SK-N-SH (cell line): ENCODE measurements around the gene VANGL1. TPM values are rescaled to one million over a fixed set of nuclear protein-coding genes. Genes with fewer than 3 reads are reported as not detected.

Source experiments
- CTCF ChIA-PET: fragments of 300-600, 350-600 bp; formaldehyde crosslinking; extraction: SDS; loops from one replicate; lab custom pipeline; 2021; lab: Yijun Ruan, JAX
- POLR2A ChIA-PET: fragments of 350-600 bp; sonication (Branson Sonifier 250); formaldehyde crosslinking; extraction: SDS; loops from one replicate; lab custom pipeline; 2020; ENCODE audit warnings: antibody characterized with exemption, inconsistent platforms; lab: Yijun Ruan, JAX
- DNase-seq: peaks from one replicate; pipeline ENCODE4 v3.0.0; 2012
- H2AFZ ChIP-seq: fragments of 200-600 bp; sonication (generic); 2 replicates; pipeline ENCODE4 v1.8.1; 2016; ENCODE audit warnings: antibody characterized with exemption, mild to moderate bottlenecking, low read depth
- H3F3A ChIP-seq: fragments of 200-600 bp; sonication (generic); replicated peaks from 2 replicates; pipeline ENCODE3; 2016; ENCODE audit warnings: antibody characterized with exemption, mild to moderate bottlenecking; ENCODE audit not compliant: insufficient read depth
- H3K27ac ChIP-seq, 2 experiments: fragments of 200-500 bp in 1 of 2; fragments of 200-600 bp in 1 of 2; sonication (Bioruptor generic) in 1 of 2; sonication (generic), shearing (Covaris generic) in 1 of 2; 2 replicates each; pipeline versions ENCODE4 v1.5.1 to v1.6.1; 2014 to 2016; ENCODE audit warnings: low read depth in 2 of 2, inconsistent platforms in 1 of 2, low read length in 1 of 2, mild to moderate bottlenecking in 1 of 2, mixed read lengths in 1 of 2
- H3K27me3 ChIP-seq: fragments of 200-600 bp; sonication (generic), shearing (Covaris generic); 2 replicates; pipeline ENCODE4 v1.6.1; 2016; ENCODE audit warnings: mixed run types; ENCODE audit not compliant: insufficient read depth
- H3K36me3 ChIP-seq, 2 experiments: fragments of 200-500 bp in 1 of 2; fragments of 200-600 bp in 1 of 2; sonication (Bioruptor generic) in 1 of 2; sonication (generic) in 1 of 2; replicated peaks in 1 of 2; 2 replicates each; pipeline versions ENCODE3 to v1.5.1; 2014 to 2016; ENCODE audit warnings: low read length in 1 of 2, mild to moderate bottlenecking in 1 of 2; ENCODE audit not compliant: insufficient read depth in 2 of 2, control insufficient read depth in 1 of 2
- H3K4me1 ChIP-seq, 2 experiments: fragments of 200-500 bp in 1 of 2; fragments of 200-600 bp in 1 of 2; sonication (Bioruptor generic) in 1 of 2; sonication (generic), shearing (Covaris generic) in 1 of 2; 2 replicates each; pipeline versions ENCODE4 v1.5.1 to v1.6.1; 2014 to 2016; ENCODE audit warnings: low read depth in 1 of 2, low read length in 1 of 2, mixed run types in 1 of 2; ENCODE audit not compliant: insufficient read depth in 2 of 2, control insufficient read depth in 1 of 2
- H3K4me2 ChIP-seq: fragments of 200-600 bp; sonication (generic), shearing (Covaris generic); 2 replicates; pipeline ENCODE4 v1.6.1; 2017; ENCODE audit warnings: mixed run types
- H3K4me3 ChIP-seq, 2 experiments: fragments of 200-500 bp in 1 of 2; fragments of 200-600 bp in 1 of 2; sonication (Bioruptor generic) in 1 of 2; sonication (generic), shearing (Covaris generic) in 1 of 2; 2 replicates each; pipeline versions ENCODE4 v1.5.1 to v1.8.1; 2014 to 2016; ENCODE audit warnings: low read depth in 2 of 2, inconsistent platforms in 1 of 2, low read length in 1 of 2, mild to moderate bottlenecking in 1 of 2, mixed read lengths in 1 of 2, moderate library complexity in 1 of 2
- H3K79me2 ChIP-seq: fragments of 200-600 bp; sonication (generic); 2 replicates; pipeline ENCODE4 v1.8.1; 2017; ENCODE audit warnings: mild to moderate bottlenecking; ENCODE audit not compliant: insufficient read depth
- H3K9ac ChIP-seq: fragments of 200-600 bp; sonication (generic); 2 replicates; pipeline ENCODE4 v1.6.1; 2017; ENCODE audit warnings: mixed run types
- H3K9me2 ChIP-seq: fragments of 200-600 bp; sonication (generic); 2 replicates; pipeline ENCODE4 v1.6.1; 2017; ENCODE audit warnings: mixed run types
- H3K9me3 ChIP-seq: fragments of 200-600 bp; sonication (generic); 2 replicates; pipeline ENCODE4 v1.6.1; 2017; ENCODE audit warnings: mixed run types, mild to moderate bottlenecking, moderate library complexity
- H4K20me1 ChIP-seq: fragments of 200-600 bp; sonication (generic); 2 replicates; pipeline ENCODE4 v1.6.1; 2017; ENCODE audit warnings: mild to moderate bottlenecking, mixed run types; ENCODE audit not compliant: insufficient read depth
- FOSL2 ChIP-seq: IDR thresholded peaks from 2 replicates; pipeline ENCODE4 v1.4.0; 2012; ENCODE audit warnings: low read depth, mild to moderate bottlenecking, moderate library complexity, borderline replicate concordance
- FOXM1 ChIP-seq: IDR thresholded peaks from 2 replicates; pipeline ENCODE4 v1.4.0; 2012; ENCODE audit warnings: low read depth, mild to moderate bottlenecking
- MEF2A ChIP-seq: IDR thresholded peaks from 2 replicates; pipeline ENCODE4 v1.4.0; 2012; ENCODE audit warnings: low read depth, borderline replicate concordance
- NFIC ChIP-seq: IDR thresholded peaks from 2 replicates; pipeline ENCODE4 v1.4.0; 2012; ENCODE audit warnings: borderline replicate concordance
- POLR2AphosphoS5 ChIP-seq: IDR thresholded peaks from 2 replicates; pipeline ENCODE4 v1.6.1; 2012; ENCODE audit warnings: low read depth, low read length
- RAD21 ChIP-seq: IDR thresholded peaks from 2 replicates; pipeline ENCODE4 v1.6.1; 2012; ENCODE audit warnings: mild to moderate bottlenecking, low read length
- RCOR1 ChIP-seq: fragments of 150-350 bp; IDR thresholded peaks from 2 replicates; pipeline ENCODE4 v1.6.1; 2017; ENCODE audit warnings: antibody characterized with exemption, low read length
- RXRA ChIP-seq: IDR thresholded peaks from 2 replicates; pipeline ENCODE4 v1.4.0; 2012; ENCODE audit warnings: low read depth, mild to moderate bottlenecking, borderline replicate concordance
- SMC3 ChIP-seq: IDR thresholded peaks from 2 replicates; pipeline ENCODE4 v1.6.1; 2012; ENCODE audit warnings: low read depth, low read length, improper control_type of control experiment
- TAF1 ChIP-seq: IDR thresholded peaks from 2 replicates; pipeline ENCODE4 v1.6.1; 2012; ENCODE audit warnings: low read depth, mild to moderate bottlenecking, low read length, moderate library complexity, borderline replicate concordance
- TCF12 ChIP-seq: IDR thresholded peaks from 2 replicates; pipeline ENCODE4 v1.4.0; 2012
- TEAD4 ChIP-seq: IDR thresholded peaks from 2 replicates; pipeline ENCODE4 v1.4.0; 2012; ENCODE audit warnings: mild to moderate bottlenecking, borderline replicate concordance; ENCODE audit not compliant: insufficient read depth
- YY1 ChIP-seq: IDR thresholded peaks from 2 replicates; pipeline ENCODE4 v1.4.0; 2012; ENCODE audit warnings: low read depth, mild to moderate bottlenecking
- WGBS: methylation state at CpG from one replicate; pipeline ENCODE4 v1.1.6; 2017; ENCODE audit warnings: low lambda C conversion rate; 5-methylcytosine and 5-hydroxymethylcytosine counted together
- polyA plus RNA-seq, 3 experiments: library from polyadenylated mRNA; depleted of rRNA; stranded (reverse); fragments of >200 nt; gene quantifications; 2 replicates each; pipeline ENCODE4 v1.2.3, GENCODE V29; 2012
- TF ChIP-seq, protein P1 (sequence below): fragments of 150-350 bp; IDR thresholded peaks from 2 replicates; pipeline ENCODE4 v1.6.1; 2016; ENCODE audit warnings: mild to moderate bottlenecking, low read depth, low read length
- TF ChIP-seq, protein P2 (sequence below): fragments of 200-600 bp; sonication (generic); IDR thresholded peaks from 2 replicates; pipeline ENCODE4 v1.6.1; 2017; ENCODE audit warnings: antibody characterized with exemption, mild to moderate bottlenecking, moderate library complexity
- TF ChIP-seq, protein P3 (sequence below): IDR thresholded peaks from 2 replicates; pipeline ENCODE4 v1.4.0; 2012; ENCODE audit warnings: low read depth
- TF ChIP-seq, protein P4 (sequence below): IDR thresholded peaks from 2 replicates; pipeline ENCODE4 v1.4.0; 2012; ENCODE audit warnings: low read depth, borderline replicate concordance
- TF ChIP-seq, protein P5 (sequence below): IDR thresholded peaks from 2 replicates; pipeline ENCODE4 v1.4.0; 2012; ENCODE audit warnings: low read depth, borderline replicate concordance

Gene VANGL1
- polyA plus RNA-seq, 1 of the 3 experiments (the other 2 are of a cell fraction) = 5.4 TPM

DNA sequence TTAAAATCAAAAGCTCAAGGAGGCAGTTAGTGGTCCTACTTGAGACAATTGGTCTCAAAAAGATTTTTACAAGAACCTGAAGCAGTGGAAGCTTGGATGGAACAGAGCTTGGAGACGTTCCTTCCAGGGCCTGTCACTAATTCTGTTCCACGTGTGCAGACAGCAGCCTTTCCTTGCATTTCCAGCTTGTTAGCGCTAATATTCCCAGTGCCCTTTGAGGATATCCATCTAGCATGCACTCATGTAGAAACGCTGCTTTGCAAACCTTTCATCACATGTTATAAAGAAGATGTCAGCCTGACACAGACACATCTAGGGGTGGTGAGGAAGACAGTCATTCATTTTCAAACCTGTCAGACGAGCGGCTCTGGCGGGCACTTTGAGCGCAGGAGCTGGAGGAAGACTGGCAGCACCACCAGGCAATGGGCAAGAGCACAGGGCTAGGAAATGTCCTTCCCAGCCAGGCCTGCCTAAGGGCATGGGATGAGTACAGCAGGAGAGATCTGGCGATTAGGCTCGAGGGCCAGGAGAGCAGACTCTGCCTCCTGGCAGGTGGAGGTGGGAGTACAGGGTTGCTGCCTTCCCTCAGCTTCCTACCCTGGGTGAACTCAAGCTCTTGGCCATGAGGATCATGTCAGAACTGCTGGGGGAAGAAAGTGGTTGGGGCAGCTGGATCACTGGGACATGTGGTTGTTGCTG lies 71.3 kb downstream of the VANGL1 start:
- Histone ChIP-seq H3K9ac (no peak overlapping the region), H3K27me3 (peaks cover 1% of the 10 kb centered on the region; the same call in 1 of the 2 replicates), H3K9me3 (no peaks in the 10 kb centered on the region), H3K27ac (no peak overlapping the region), H3K4me1 (peaks cover 0 to 10% of the 10 kb centered on the region in 2 experiments; a peak in 2 of 4 replicates), H3K4me3 (no peak overlapping the region), H3K9me2 (no peaks in the 10 kb centered on the region), H3K36me3 (no peaks in the 10 kb centered on the region), H2AFZ (no peak overlapping the region), H3K79me2 (no peaks in the 10 kb centered on the region), H3F3A (no peaks in the 10 kb centered on the region), H3K4me2 (no peak overlapping the region), H4K20me1 (no peaks in the 10 kb centered on the region)
- TF ChIP-seq, protein P1, sequence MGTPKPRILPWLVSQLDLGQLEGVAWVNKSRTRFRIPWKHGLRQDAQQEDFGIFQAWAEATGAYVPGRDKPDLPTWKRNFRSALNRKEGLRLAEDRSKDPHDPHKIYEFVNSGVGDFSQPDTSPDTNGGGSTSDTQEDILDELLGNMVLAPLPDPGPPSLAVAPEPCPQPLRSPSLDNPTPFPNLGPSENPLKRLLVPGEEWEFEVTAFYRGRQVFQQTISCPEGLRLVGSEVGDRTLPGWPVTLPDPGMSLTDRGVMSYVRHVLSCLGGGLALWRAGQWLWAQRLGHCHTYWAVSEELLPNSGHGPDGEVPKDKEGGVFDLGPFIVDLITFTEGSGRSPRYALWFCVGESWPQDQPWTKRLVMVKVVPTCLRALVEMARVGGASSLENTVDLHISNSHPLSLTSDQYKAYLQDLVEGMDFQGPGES = no peak
- TF ChIP-seq SMC3 = no peak
- TF ChIP-seq TEAD4 = no peak
- no peak for TF ChIP-seq RAD21
- TF ChIP-seq YY1 = no peak
- TF ChIP-seq TCF12 = no peak
- no peak for TF ChIP-seq POLR2AphosphoS5
- TF ChIP-seq, protein P2, sequence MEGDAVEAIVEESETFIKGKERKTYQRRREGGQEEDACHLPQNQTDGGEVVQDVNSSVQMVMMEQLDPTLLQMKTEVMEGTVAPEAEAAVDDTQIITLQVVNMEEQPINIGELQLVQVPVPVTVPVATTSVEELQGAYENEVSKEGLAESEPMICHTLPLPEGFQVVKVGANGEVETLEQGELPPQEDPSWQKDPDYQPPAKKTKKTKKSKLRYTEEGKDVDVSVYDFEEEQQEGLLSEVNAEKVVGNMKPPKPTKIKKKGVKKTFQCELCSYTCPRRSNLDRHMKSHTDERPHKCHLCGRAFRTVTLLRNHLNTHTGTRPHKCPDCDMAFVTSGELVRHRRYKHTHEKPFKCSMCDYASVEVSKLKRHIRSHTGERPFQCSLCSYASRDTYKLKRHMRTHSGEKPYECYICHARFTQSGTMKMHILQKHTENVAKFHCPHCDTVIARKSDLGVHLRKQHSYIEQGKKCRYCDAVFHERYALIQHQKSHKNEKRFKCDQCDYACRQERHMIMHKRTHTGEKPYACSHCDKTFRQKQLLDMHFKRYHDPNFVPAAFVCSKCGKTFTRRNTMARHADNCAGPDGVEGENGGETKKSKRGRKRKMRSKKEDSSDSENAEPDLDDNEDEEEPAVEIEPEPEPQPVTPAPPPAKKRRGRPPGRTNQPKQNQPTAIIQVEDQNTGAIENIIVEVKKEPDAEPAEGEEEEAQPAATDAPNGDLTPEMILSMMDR = no peak
- TF ChIP-seq, protein P3, sequence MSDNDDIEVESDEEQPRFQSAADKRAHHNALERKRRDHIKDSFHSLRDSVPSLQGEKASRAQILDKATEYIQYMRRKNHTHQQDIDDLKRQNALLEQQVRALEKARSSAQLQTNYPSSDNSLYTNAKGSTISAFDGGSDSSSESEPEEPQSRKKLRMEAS = no peak
- TF ChIP-seq FOSL2 = no peak
- TF ChIP-seq FOXM1 = no peak
- TF ChIP-seq MEF2A = no peak
- no peak for TF ChIP-seq RCOR1
- no peak for TF ChIP-seq NFIC
- WGBS = 48% methylated on average over 10 of the region's 10 CpGs
- ChIA-PET POLR2A (interaction anchor here (0.8 kb wide), 1 partner anchor 9 kb away, joined by 3 read pairs; no protein-coding TSS in a partner anchor), CTCF (interaction anchor here (1.0 to 3.1 kb wide), 4 partner anchors 49 to 269 kb away, joined by 3 to 17 read pairs (median 4); no protein-coding TSS in a partner anchor)
- DNase-seq = no peak

DNA sequence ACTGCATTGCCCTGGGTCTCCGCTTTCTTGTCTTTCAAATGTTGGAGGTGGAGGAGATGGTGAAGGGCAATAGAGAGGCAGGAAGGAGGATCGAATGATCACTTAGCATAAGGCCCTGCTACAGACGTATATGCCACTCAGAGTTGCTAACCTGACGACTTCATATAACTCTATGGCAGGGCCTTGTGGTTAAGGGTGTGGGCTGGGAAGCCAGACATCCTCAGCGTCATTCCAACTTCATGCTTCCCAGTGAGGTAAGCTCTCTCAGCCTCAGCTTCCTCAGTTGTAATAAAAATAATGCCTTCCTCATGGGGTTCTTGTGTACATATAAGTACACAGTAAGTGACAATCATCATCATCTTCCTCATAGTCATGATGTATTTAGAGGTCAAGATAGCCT lies 72.1 kb downstream of the VANGL1 start:
- H3F3A ChIP-seq = no peaks in the 10 kb centered on the region
- H3K27me3 ChIP-seq = peaks cover 7% of the 10 kb centered on the region; the same call in 1 of the 2 replicates
- no peaks in the 10 kb centered on the region for H3K9me2 ChIP-seq
- 75% methylated on average over 5 of the region's 5 CpGs for WGBS
- H3K36me3 ChIP-seq = no peaks in the 10 kb centered on the region
- no peak overlapping the region for H3K4me2 ChIP-seq
- no peak overlapping the region for H3K9ac ChIP-seq
- H3K27ac ChIP-seq = no peak overlapping the region
- no peaks in the 10 kb centered on the region for H3K79me2 ChIP-seq
- H3K9me3 ChIP-seq = no peaks in the 10 kb centered on the region
- peaks cover 0 to 19% of the 10 kb centered on the region in 2 experiments; a peak in 2 of 4 replicates for H3K4me1 ChIP-seq
- no peak overlapping the region for H2AFZ ChIP-seq
- POLR2A ChIA-PET = no interaction called here
- CTCF ChIA-PET = interaction anchor here (0.9 to 1.5 kb wide), 5 partner anchors 48 to 307 kb away, joined by 3 to 5 read pairs (median 3); no protein-coding TSS in a partner anchor
- no peak overlapping the region for H3K4me3 ChIP-seq
- H4K20me1 ChIP-seq = no peaks in the 10 kb centered on the region
- no peak for DNase-seq
- TF ChIP-seq TAF1 = no peak
- TF ChIP-seq, protein P4, sequence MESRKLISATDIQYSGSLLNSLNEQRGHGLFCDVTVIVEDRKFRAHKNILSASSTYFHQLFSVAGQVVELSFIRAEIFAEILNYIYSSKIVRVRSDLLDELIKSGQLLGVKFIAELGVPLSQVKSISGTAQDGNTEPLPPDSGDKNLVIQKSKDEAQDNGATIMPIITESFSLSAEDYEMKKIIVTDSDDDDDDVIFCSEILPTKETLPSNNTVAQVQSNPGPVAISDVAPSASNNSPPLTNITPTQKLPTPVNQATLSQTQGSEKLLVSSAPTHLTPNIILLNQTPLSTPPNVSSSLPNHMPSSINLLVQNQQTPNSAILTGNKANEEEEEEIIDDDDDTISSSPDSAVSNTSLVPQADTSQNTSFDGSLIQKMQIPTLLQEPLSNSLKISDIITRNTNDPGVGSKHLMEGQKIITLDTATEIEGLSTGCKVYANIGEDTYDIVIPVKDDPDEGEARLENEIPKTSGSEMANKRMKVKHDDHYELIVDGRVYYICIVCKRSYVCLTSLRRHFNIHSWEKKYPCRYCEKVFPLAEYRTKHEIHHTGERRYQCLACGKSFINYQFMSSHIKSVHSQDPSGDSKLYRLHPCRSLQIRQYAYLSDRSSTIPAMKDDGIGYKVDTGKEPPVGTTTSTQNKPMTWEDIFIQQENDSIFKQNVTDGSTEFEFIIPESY = no peak
- TF ChIP-seq, protein P2 = no peak
- TF ChIP-seq, protein P5, sequence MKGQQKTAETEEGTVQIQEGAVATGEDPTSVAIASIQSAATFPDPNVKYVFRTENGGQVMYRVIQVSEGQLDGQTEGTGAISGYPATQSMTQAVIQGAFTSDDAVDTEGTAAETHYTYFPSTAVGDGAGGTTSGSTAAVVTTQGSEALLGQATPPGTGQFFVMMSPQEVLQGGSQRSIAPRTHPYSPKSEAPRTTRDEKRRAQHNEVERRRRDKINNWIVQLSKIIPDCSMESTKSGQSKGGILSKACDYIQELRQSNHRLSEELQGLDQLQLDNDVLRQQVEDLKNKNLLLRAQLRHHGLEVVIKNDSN = no peak
- no peak for TF ChIP-seq RXRA
- no peak for TF ChIP-seq POLR2AphosphoS5
